A673 (cell line): ENCODE results near the gene ANKRD13D.

Experiments used
- EZH2 ChIP-seq: fragments of 200-600 bp; sonication (generic); IDR thresholded peaks from 2 replicates; pipeline ENCODE4 v1.6.1; 2017; ENCODE audit warnings: borderline replicate concordance, low read depth, mild to moderate bottlenecking, mixed read lengths, antibody characterized with exemption, low read length; ENCODE audit not compliant: poor library complexity, severe bottlenecking
- TF ChIP-seq, protein P1 (sequence below): fragments of 300-800, 200-600 bp; sonication (generic); conservative IDR thresholded peaks from 2 replicates; pipeline ENCODE4 v1.5.1; 2017; ENCODE audit warnings: low read depth, mild to moderate bottlenecking, antibody characterized with exemption, low read length, moderate library complexity, mixed read lengths

DNA sequence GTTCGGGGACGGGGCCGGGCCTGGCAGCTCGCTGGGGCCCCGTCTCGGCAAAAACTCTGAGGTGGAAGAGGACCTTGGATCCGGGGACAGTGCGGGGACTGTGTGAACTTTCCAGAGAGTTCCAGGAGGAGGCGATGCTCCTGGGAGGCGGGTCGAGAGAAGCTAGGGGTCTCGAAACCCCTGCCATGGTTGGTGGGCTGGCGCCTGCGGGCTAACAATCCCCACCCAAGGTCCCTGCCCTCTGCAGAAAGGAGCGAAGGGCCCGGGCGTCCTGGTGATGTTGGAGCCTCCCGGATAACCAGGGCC lies 27.5 kb upstream of the ANKRD13D start:
- TF ChIP-seq, protein P1, sequence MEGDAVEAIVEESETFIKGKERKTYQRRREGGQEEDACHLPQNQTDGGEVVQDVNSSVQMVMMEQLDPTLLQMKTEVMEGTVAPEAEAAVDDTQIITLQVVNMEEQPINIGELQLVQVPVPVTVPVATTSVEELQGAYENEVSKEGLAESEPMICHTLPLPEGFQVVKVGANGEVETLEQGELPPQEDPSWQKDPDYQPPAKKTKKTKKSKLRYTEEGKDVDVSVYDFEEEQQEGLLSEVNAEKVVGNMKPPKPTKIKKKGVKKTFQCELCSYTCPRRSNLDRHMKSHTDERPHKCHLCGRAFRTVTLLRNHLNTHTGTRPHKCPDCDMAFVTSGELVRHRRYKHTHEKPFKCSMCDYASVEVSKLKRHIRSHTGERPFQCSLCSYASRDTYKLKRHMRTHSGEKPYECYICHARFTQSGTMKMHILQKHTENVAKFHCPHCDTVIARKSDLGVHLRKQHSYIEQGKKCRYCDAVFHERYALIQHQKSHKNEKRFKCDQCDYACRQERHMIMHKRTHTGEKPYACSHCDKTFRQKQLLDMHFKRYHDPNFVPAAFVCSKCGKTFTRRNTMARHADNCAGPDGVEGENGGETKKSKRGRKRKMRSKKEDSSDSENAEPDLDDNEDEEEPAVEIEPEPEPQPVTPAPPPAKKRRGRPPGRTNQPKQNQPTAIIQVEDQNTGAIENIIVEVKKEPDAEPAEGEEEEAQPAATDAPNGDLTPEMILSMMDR: peak; percentile 50
- TF ChIP-seq EZH2: no peak
